ENCODE data around the gene BLOC1S5.
A peak's percentile ranks its signal among the peaks of the same experiment; 100 is the strongest.
"Not testable (repeated sequence)": the region's sequence is repeated elsewhere in the genome, so short reads cannot be mapped to it uniquely, and the experiment has no call there.

Gene BLOC1S5

DNA sequence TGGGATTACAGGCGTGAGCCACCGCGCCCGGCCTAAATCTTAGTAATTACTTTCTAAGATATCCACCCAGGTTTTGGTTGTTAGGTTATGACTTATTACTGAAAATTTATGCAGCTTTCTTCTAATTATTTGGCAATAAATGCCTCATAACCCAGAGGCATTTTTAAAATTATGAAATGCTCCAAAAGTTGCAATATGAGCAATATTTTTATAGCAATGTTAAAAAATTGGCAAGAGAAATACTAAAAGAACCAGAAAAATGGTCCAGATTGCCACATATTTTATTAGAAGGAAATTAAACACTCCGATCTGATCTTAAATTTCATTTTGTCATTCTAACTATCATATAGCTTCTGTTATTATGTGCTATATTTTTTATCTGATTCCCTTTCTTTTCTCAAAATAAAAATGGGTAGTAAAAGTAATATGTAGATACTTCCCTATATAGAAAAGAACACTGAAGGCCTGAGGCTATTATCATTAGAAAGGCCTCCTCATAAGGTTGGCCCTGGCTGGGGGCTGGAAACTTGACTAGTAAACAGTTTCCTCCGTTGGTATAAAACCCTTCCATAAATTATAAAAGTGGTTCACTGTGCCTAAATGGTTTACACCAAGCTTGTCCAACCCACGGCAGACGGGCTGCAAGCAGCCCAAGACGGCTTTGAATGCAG is 22.1 kb downstream of the BLOC1S5 start:
- no CpG with 5 or more reads among the region's 9 CpGs for WGBS, 2 experiments (ENCODE audit: insufficient coverage in 2 of 2)
- H3K27ac ChIP-seq (ENCODE audit: low read depth, low read length, severe bottlenecking): no peak overlapping the region
- no peak overlapping the region for H3K4me3 ChIP-seq (ENCODE audit: extremely low read depth, insufficient read depth, low read length, poor library complexity, severe bottlenecking)
- no peaks in the 10 kb centered on the region for H3K4me1 ChIP-seq (ENCODE audit: control insufficient read depth, insufficient read depth, low read length, poor library complexity, severe bottlenecking)
- no peaks in the 10 kb centered on the region for H3K9me3 ChIP-seq (ENCODE audit: control insufficient read depth, low read length)
- peaks cover 28% of the 10 kb centered on the region for H3K36me3 ChIP-seq (ENCODE audit: control insufficient read depth, insufficient read depth, low read length)

DNA sequence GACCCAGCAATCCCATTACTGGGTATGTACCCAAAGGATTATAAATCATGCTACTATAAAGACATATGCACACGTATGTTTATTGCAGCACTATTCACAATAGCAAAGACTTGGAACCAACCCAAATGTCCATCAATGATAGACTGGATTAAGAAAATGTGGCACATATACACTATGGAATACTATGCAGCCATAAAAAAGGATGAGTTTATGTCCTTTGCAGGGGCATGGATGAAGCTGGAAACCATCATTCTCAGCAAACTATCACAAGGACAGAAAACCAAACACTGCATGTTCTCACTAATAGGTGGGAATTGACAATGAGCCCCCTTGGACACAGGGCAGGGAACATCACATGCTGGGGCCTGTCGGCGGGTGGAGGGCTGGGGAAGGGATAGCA is 30.1 kb downstream of the BLOC1S5 start:
- WGBS, 2 experiments (ENCODE audit: insufficient coverage in 2 of 2): no CpG with 5 or more reads among the region's 3 CpGs
- peaks cover 13% of the 10 kb centered on the region for H3K9me3 ChIP-seq (ENCODE audit: control insufficient read depth, low read length)

DNA sequence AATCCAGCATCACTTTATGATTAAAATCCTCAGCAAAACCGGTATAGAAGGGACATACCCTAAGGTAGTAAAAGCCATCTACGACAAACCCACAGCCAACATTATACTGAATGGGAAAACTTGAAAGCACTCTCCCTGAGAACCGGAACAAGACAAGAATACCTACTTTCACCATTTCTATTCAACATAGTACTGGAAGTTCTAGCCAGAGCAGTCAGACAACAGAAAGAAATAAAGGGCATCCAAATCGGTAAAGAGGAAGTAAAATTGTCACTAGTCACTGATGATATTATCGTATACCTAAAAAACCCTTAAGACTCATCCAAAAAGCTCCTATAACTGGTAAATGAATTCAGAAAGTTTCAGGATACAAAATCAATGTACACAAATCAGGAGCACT is 33.3 kb downstream of the BLOC1S5 start:
- Histone ChIP-seq H3K36me3 (ENCODE audit: control insufficient read depth, insufficient read depth, low read length) (peaks cover 11% of the 10 kb centered on the region), H3K9me3 (ENCODE audit: control insufficient read depth, low read length) (peaks cover 9% of the 10 kb centered on the region), H3K27ac (ENCODE audit: low read depth, low read length, severe bottlenecking) (no peak overlapping the region), H3K4me1 (ENCODE audit: control insufficient read depth, insufficient read depth, low read length, poor library complexity, severe bottlenecking) (peaks cover 23% of the 10 kb centered on the region), H3K4me3 (ENCODE audit: extremely low read depth, insufficient read depth, low read length, poor library complexity, severe bottlenecking) (no peak overlapping the region)
- 100% methylated on average over 1 to 2 of the region's 5 CpGs for WGBS, 2 experiments (ENCODE audit: insufficient coverage in 2 of 2)

More for the DNA sequence above, 30.1 kb downstream of the BLOC1S5 start:
- H3K4me1 ChIP-seq (ENCODE audit: control insufficient read depth, insufficient read depth, low read length, poor library complexity, severe bottlenecking); H3K4me3 ChIP-seq (ENCODE audit: extremely low read depth, insufficient read depth, low read length, poor library complexity, severe bottlenecking); H3K27ac ChIP-seq (ENCODE audit: low read depth, low read length, severe bottlenecking): not testable (repeated sequence)
- peaks cover 12% of the 10 kb centered on the region for H3K36me3 ChIP-seq (ENCODE audit: control insufficient read depth, insufficient read depth, low read length)

DNA sequence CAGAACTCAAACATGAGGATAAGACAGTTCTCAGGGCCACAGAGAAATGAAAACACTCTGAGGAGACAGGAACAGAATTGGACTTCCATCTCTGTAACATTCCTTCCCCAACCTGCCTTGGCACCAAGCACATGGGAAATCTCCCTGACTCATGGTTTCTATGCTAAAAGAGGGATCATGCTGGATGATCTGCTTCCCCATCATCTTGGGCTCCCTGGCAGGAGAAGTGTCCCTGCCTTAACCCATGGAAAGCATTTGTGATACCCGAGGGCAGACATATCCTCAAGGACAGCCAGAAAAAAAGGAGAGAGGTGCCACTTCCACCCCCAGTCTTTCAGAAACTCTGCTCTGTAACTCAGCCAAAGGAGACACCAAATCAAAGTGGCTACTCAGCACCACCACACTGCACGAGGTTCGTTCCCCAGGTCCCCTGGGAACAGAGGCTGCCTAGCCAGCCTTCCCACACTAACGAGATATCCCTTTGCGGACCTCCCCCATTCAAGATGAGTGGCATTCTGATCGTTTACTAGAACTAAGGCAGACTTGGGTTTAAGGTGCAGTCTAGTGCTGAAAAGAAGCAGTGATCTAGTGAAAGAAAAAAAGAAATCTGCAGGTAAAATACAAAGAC is 34.8 kb downstream of the BLOC1S5 start:
- Histone ChIP-seq H3K4me1 (ENCODE audit: control insufficient read depth, insufficient read depth, low read length, poor library complexity, severe bottlenecking) (peaks cover 23% of the 10 kb centered on the region), H3K4me3 (ENCODE audit: extremely low read depth, insufficient read depth, low read length, poor library complexity, severe bottlenecking) (no peak overlapping the region), H3K36me3 (ENCODE audit: control insufficient read depth, insufficient read depth, low read length) (peaks cover 8% of the 10 kb centered on the region), H3K27ac (ENCODE audit: low read depth, low read length, severe bottlenecking) (peak overlapping the region; percentile 45), H3K9me3 (ENCODE audit: control insufficient read depth, low read length) (peaks cover 9% of the 10 kb centered on the region)
- 68 to 77% methylated on average over 3 of the region's 6 CpGs for WGBS, 2 experiments (ENCODE audit: insufficient coverage in 2 of 2)

- WGBS, 2 experiments (ENCODE audit: insufficient coverage in 2 of 2): 86 to 88% methylated on average over 1 of the region's 2 CpGs
- Histone ChIP-seq H3K4me3 (ENCODE audit: extremely low read depth, insufficient read depth, low read length, poor library complexity, severe bottlenecking) (no peak overlapping the region), H3K36me3 (ENCODE audit: control insufficient read depth, insufficient read depth, low read length) (peaks cover 14% of the 10 kb centered on the region), H3K9me3 (ENCODE audit: control insufficient read depth, low read length) (peaks cover 9% of the 10 kb centered on the region), H3K4me1 (ENCODE audit: control insufficient read depth, insufficient read depth, low read length, poor library complexity, severe bottlenecking) (peaks cover 23% of the 10 kb centered on the region), H3K27ac (ENCODE audit: low read depth, low read length, severe bottlenecking) (peak overlapping the region; percentile 57)
Measured at GRCh38 chr6:8027965-8028651, 36.1 kb downstream of the BLOC1S5 start.

GRCh38 chr6:8026800-8027199 is 37.4 kb downstream of the BLOC1S5 start:
- H3K4me1 ChIP-seq (ENCODE audit: control insufficient read depth, insufficient read depth, low read length, poor library complexity, severe bottlenecking): peaks cover 23% of the 10 kb centered on the region
- WGBS, 2 experiments (ENCODE audit: insufficient coverage in 2 of 2): no CpG with 5 or more reads among the region's 3 CpGs
- H3K9me3 ChIP-seq (ENCODE audit: control insufficient read depth, low read length): peaks cover 6% of the 10 kb centered on the region
- H3K4me3 ChIP-seq (ENCODE audit: extremely low read depth, insufficient read depth, low read length, poor library complexity, severe bottlenecking): no peak overlapping the region
- no peak overlapping the region for H3K27ac ChIP-seq (ENCODE audit: low read depth, low read length, severe bottlenecking)
- peaks cover 16% of the 10 kb centered on the region for H3K36me3 ChIP-seq (ENCODE audit: control insufficient read depth, insufficient read depth, low read length)

DNA sequence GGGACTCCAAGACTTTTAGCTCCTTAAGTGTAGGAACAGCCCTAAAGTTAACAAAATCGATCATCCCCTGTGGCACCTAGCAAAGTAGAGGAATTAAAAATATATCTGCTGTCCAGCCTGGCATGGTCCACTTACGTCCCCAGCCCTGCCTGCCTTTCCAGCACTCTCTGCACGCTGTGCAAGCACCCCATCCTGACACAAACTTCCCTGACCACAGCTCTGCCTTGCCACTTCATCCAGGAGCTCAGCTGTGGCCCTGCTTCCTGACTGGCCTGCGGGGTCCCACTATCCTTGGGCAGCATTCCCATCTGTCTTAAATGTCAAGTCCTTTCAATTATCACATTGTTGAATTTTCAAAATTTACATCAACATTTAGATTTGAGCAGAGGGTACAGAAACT is 39.0 kb downstream of the BLOC1S5 start:
- WGBS, 2 experiments (ENCODE audit: insufficient coverage in 2 of 2): 80 to 83% methylated on average over 3 to 4 of the region's 4 CpGs
- no peak overlapping the region for H3K27ac ChIP-seq (ENCODE audit: low read depth, low read length, severe bottlenecking)
- H3K4me1 ChIP-seq (ENCODE audit: control insufficient read depth, insufficient read depth, low read length, poor library complexity, severe bottlenecking): peaks cover 23% of the 10 kb centered on the region
- H3K36me3 ChIP-seq (ENCODE audit: control insufficient read depth, insufficient read depth, low read length): peaks cover 16% of the 10 kb centered on the region
- H3K9me3 ChIP-seq (ENCODE audit: control insufficient read depth, low read length): no peaks in the 10 kb centered on the region
- no peak overlapping the region for H3K4me3 ChIP-seq (ENCODE audit: extremely low read depth, insufficient read depth, low read length, poor library complexity, severe bottlenecking)

DNA sequence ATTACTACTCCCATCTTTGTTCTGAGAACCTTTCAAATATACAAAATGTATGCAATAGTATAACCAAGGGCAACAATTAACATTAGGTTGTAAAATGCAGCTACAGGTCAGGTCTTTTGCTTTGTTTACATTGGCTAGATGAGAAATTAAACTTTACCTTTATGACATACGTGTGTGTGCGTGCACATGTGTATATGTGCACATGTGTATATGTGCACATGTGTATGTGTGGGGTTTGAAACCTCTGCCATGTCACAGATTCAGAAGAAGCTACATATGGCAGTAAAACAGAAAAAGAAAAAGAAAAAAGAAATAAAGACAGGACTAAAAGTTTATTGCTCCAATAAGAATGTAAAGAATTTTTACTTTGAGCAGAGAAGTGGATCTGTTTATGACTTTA is 40.6 kb downstream of the BLOC1S5 start:
- Histone ChIP-seq H3K4me3 (ENCODE audit: extremely low read depth, insufficient read depth, low read length, poor library complexity, severe bottlenecking) (no peak overlapping the region), H3K4me1 (ENCODE audit: control insufficient read depth, insufficient read depth, low read length, poor library complexity, severe bottlenecking) (peaks cover 9% of the 10 kb centered on the region), H3K27ac (ENCODE audit: low read depth, low read length, severe bottlenecking) (no peak overlapping the region), H3K36me3 (ENCODE audit: control insufficient read depth, insufficient read depth, low read length) (peaks cover 16% of the 10 kb centered on the region), H3K9me3 (ENCODE audit: control insufficient read depth, low read length) (no peaks in the 10 kb centered on the region)
- 94% methylated on average over 2 of the region's 2 CpGs; no CpG with 5 or more reads in 1 of the 2 experiments for WGBS, 2 experiments (ENCODE audit: insufficient coverage in 2 of 2)

- H3K9me3 ChIP-seq (ENCODE audit: control insufficient read depth, low read length): no peaks in the 10 kb centered on the region
- H3K4me3 ChIP-seq (ENCODE audit: extremely low read depth, insufficient read depth, low read length, poor library complexity, severe bottlenecking): no peak overlapping the region
- H3K36me3 ChIP-seq (ENCODE audit: control insufficient read depth, insufficient read depth, low read length): peaks cover 8% of the 10 kb centered on the region
- WGBS, 2 experiments (ENCODE audit: insufficient coverage in 2 of 2): 76 to 100% methylated on average over 2 of the region's 4 CpGs
- H3K27ac ChIP-seq (ENCODE audit: low read depth, low read length, severe bottlenecking): no peak overlapping the region
- H3K4me1 ChIP-seq (ENCODE audit: control insufficient read depth, insufficient read depth, low read length, poor library complexity, severe bottlenecking): no peaks in the 10 kb centered on the region
Measured at GRCh38 chr6:8020083-8020482, 44.1 kb downstream of the BLOC1S5 start.

- Histone ChIP-seq H3K27ac (ENCODE audit: low read depth, low read length, severe bottlenecking) (peak overlapping the region; percentile 37), H3K4me1 (ENCODE audit: control insufficient read depth, insufficient read depth, low read length, poor library complexity, severe bottlenecking) (no peaks in the 10 kb centered on the region)
- WGBS, 2 experiments (ENCODE audit: insufficient coverage in 2 of 2): 83% methylated on average over 5 of the region's 7 CpGs
Measured at GRCh38 chr6:8017705-8018104, 46.5 kb downstream of the BLOC1S5 start.

GRCh38 chr6:8017276-8017701 is 46.9 kb downstream of the BLOC1S5 start:
- Histone ChIP-seq H3K4me1 (ENCODE audit: control insufficient read depth, insufficient read depth, low read length, poor library complexity, severe bottlenecking) (no peaks in the 10 kb centered on the region), H3K36me3 (ENCODE audit: control insufficient read depth, insufficient read depth, low read length) (peaks cover 15% of the 10 kb centered on the region), H3K4me3 (ENCODE audit: extremely low read depth, insufficient read depth, low read length, poor library complexity, severe bottlenecking) (no peak overlapping the region), H3K9me3 (ENCODE audit: control insufficient read depth, low read length) (no peaks in the 10 kb centered on the region), H3K27ac (ENCODE audit: low read depth, low read length, severe bottlenecking) (no peak overlapping the region)
- WGBS, 2 experiments (ENCODE audit: insufficient coverage in 2 of 2): 78 to 84% methylated on average over 3 to 5 of the region's 9 CpGs

More at GRCh38 chr6:8017705-8018104, 46.5 kb downstream of the BLOC1S5 start:
- Histone ChIP-seq H3K9me3 (ENCODE audit: control insufficient read depth, low read length) (no peaks in the 10 kb centered on the region), H3K4me3 (ENCODE audit: extremely low read depth, insufficient read depth, low read length, poor library complexity, severe bottlenecking) (no peak overlapping the region), H3K36me3 (ENCODE audit: control insufficient read depth, insufficient read depth, low read length) (peaks cover 15% of the 10 kb centered on the region)

All from mesodermal cell (in vitro differentiated cells).